ENCODE measurements around the gene CDH24. TPM values are rescaled to one million over a fixed set of nuclear protein-coding genes. Genes with fewer than 3 reads are reported as not detected.

CDH24 gene
- total RNA-seq, 1 experiment from 2014 or later = 14.8 TPM

DNA sequence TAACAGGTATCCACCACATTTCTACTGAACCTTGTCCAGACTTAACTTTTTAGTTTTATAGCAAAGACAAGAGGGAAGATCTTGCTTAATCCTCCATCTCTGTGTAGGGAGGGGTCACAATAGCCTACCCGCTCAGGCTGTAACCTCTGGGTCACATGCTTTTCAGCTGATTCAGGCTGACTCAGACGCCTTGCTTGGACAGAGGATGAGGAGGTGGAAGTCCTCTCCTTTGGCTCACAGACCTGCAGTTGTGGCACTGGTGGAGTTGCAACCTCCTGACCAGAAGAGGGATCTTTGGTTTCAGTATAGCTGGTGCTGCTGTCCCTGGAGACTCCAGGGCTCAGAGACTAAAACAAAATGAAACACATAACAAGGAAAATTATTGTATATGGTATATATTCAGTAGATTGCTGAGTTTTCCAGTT is 21.4 kb upstream of the CDH24 start:
- BruUV-seq (replicated peaks) = no TSS peak
- H2AFZ ChIP-seq (ENCODE audit: low read length) = no peak overlapping the region
- TF ChIP-seq EZH2 (IDR thresholded peaks at IDR 0.05; ENCODE audit: low read length, unreplicated experiment) (no peak), EZH2phosphoT487 (IDR thresholded peaks at IDR 0.05; ENCODE audit: borderline replicate concordance, low read length) (no peak)
- TF ChIP-seq, protein P1, sequence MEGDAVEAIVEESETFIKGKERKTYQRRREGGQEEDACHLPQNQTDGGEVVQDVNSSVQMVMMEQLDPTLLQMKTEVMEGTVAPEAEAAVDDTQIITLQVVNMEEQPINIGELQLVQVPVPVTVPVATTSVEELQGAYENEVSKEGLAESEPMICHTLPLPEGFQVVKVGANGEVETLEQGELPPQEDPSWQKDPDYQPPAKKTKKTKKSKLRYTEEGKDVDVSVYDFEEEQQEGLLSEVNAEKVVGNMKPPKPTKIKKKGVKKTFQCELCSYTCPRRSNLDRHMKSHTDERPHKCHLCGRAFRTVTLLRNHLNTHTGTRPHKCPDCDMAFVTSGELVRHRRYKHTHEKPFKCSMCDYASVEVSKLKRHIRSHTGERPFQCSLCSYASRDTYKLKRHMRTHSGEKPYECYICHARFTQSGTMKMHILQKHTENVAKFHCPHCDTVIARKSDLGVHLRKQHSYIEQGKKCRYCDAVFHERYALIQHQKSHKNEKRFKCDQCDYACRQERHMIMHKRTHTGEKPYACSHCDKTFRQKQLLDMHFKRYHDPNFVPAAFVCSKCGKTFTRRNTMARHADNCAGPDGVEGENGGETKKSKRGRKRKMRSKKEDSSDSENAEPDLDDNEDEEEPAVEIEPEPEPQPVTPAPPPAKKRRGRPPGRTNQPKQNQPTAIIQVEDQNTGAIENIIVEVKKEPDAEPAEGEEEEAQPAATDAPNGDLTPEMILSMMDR (conservative IDR thresholded peaks at IDR 0.05; ENCODE audit: low read depth, low read length) = no peak

GRCh38 chr14:23077962-23078361 is 20.6 kb upstream of the CDH24 start:
- H3K9me3 ChIP-seq (ENCODE audit: low read length) = no peaks in the 10 kb centered on the region
- no peaks in the 10 kb centered on the region for H3K27me3 ChIP-seq (ENCODE audit: low read length)
- peaks cover 28% of the 10 kb centered on the region for H3K4me1 ChIP-seq (ENCODE audit: insufficient read depth, low read length)
- no peak overlapping the region for H2AFZ ChIP-seq (ENCODE audit: low read length)
- peak overlapping the region; percentile 61 for H3K27ac ChIP-seq (ENCODE audit: low read length)
- ATAC-seq = no peak
- H3K4me2 ChIP-seq (ENCODE audit: low read length) = peak overlapping the region; percentile 63; the same call in 1 of the 2 replicates
- intact Hi-C loops (cut with micrococcal nuclease) = loop anchor here (2.0 to 10.0 kb wide), 2 partner anchors 31 to 477 kb away; partner anchors contain the start of genes THTPA and ZFHX2
- peaks cover 7% of the 10 kb centered on the region for H3F3A ChIP-seq (ENCODE audit: low read length, unreplicated experiment)
- no TSS peak for BruUV-seq (replicated peaks)
- 0 out of 2 replicates have a peak, but pooled peaks cover 5% of the 10 kb centered on the region for H3K79me2 ChIP-seq (ENCODE audit: low read length)
- no peak for DNase-seq
- no peaks in the 10 kb centered on the region for H3K9me2 ChIP-seq (replicated peaks; ENCODE audit: low read length)
- peak overlapping the region; percentile 5; the same call in 1 of the 2 replicates for H3K9ac ChIP-seq (ENCODE audit: low read length)
- TF ChIP-seq EZH2phosphoT487 (IDR thresholded peaks at IDR 0.05; ENCODE audit: borderline replicate concordance, low read length) (no peak), EZH2 (IDR thresholded peaks at IDR 0.05; ENCODE audit: low read length, unreplicated experiment) (no peak)
- TF ChIP-seq, protein P1 (conservative IDR thresholded peaks at IDR 0.05; ENCODE audit: low read depth, low read length) = no peak
- peaks cover 71% of the 10 kb centered on the region for H3K36me3 ChIP-seq (ENCODE audit: low read depth, low read length)
- H4K20me1 ChIP-seq (ENCODE audit: low read length) = no peaks in the 10 kb centered on the region
- POLR2A ChIA-PET (ENCODE audit: unreplicated experiment) = interaction anchor here (1.1 kb wide), 1 partner anchor 17 kb away, joined by 6 read pairs; the partner anchor contains the start of genes ACIN1 and C14orf119
- CTCF ChIA-PET = interaction anchor here (1.1 to 3.7 kb wide), 2 partner anchors 9 to 42 kb away, joined by 4 to 19 read pairs; no protein-coding TSS in a partner anchor
- no peak overlapping the region for H3K4me3 ChIP-seq (ENCODE audit: low read length)

More for the DNA sequence above, 21.4 kb upstream of the CDH24 start:
- ChIA-PET POLR2A (ENCODE audit: unreplicated experiment) (interaction anchor here (0.7 to 1.1 kb wide), 2 partner anchors 16 to 34 kb away, joined by 3 to 6 read pairs; partner anchors contain the start of genes ACIN1 and C14orf119), CTCF (interaction anchor here (3.7 kb wide), 1 partner anchor 10 kb away, joined by 19 read pairs; no protein-coding TSS in a partner anchor)
- peak overlapping the region; percentile 61 for H3K27ac ChIP-seq (ENCODE audit: low read length)
- H3K4me3 ChIP-seq (ENCODE audit: low read length) = peak overlapping the region; percentile 13; the same call in 1 of the 2 replicates
- H3K27me3 ChIP-seq (ENCODE audit: low read length) = no peaks in the 10 kb centered on the region
- no peaks in the 10 kb centered on the region for H4K20me1 ChIP-seq (ENCODE audit: low read length)
- H3K9me2 ChIP-seq (replicated peaks; ENCODE audit: low read length) = no peaks in the 10 kb centered on the region
- ATAC-seq = peak; percentile 98
- DNase-seq = peak; percentile 96
- peak overlapping the region; percentile 5; the same call in 1 of the 2 replicates for H3K9ac ChIP-seq (ENCODE audit: low read length)
- H3K4me1 ChIP-seq (ENCODE audit: insufficient read depth, low read length) = peaks cover 26% of the 10 kb centered on the region
- peaks cover 72% of the 10 kb centered on the region for H3K36me3 ChIP-seq (ENCODE audit: low read depth, low read length)
- H3K79me2 ChIP-seq (ENCODE audit: low read length) = 0 out of 2 replicates have a peak, but pooled peaks cover 5% of the 10 kb centered on the region
- H3F3A ChIP-seq (ENCODE audit: low read length, unreplicated experiment) = peaks cover 7% of the 10 kb centered on the region
- H3K4me2 ChIP-seq (ENCODE audit: low read length) = peak overlapping the region; percentile 63
- H3K9me3 ChIP-seq (ENCODE audit: low read length) = no peaks in the 10 kb centered on the region
- intact Hi-C loops (cut with micrococcal nuclease) = loop anchor here (10.0 kb wide), 1 partner anchor 476 kb away; the partner anchor contains the start of genes THTPA and ZFHX2

Data from PC-3 (cell line).